GM12872 (cell line): Measurements from ENCODE around the gene CHTF18.

Source experiments
- CTCF ChIP-seq: IDR thresholded peaks from 3 replicates; pipeline ENCODE4 v1.5.1; 2011; ENCODE audit warnings: low read depth, mild to moderate bottlenecking, low read length, moderate library complexity; ENCODE audit not compliant: insufficient read depth

The CHTF18 gene

GRCh38 chr16:797686-798085 lies 9.3 kb downstream of the CHTF18 start:
- TF ChIP-seq CTCF = no peak

GRCh38 chr16:798666-799065 lies 10.2 kb downstream of the CHTF18 start:
- no peak for TF ChIP-seq CTCF

- TF ChIP-seq CTCF = no peak
Measured at GRCh38 chr16:799111-799947, 10.9 kb downstream of the CHTF18 start.

- TF ChIP-seq CTCF = no peak
Measured at GRCh38 chr16:799948-800833, 11.8 kb downstream of the CHTF18 start, which contains the start of gene GNG13. TSS of gene GNG13 (minus strand) at chr16:800734. CDS start at chr16:799077, 1,657 bp downstream.

GRCh38 chr16:800834-801511 lies 12.6 kb downstream of the CHTF18 start:
- TF ChIP-seq CTCF = no peak

- TF ChIP-seq CTCF = no peak
Measured at GRCh38 chr16:801584-802363, 13.4 kb downstream of the CHTF18 start.
